ENCODE results near the gene SPATA46.
"Not testable (repeated sequence)": the region's sequence is repeated elsewhere in the genome, so short reads cannot be mapped to it uniquely, and the experiment has no call there.

The SPATA46 gene

GRCh38 chr1:162357681-162358266, 18.9 kb downstream of the SPATA46 start:
- DNase-seq (ENCODE audit: low read depth in 3 of 3): no peak

GRCh38 chr1:162353702-162354101, 23.0 kb downstream of the SPATA46 start:
- DNase-seq (ENCODE audit: low read depth in 3 of 3): no peak

GRCh38 chr1:162353078-162353477, 23.6 kb downstream of the SPATA46 start:
- DNase-seq (ENCODE audit: low read depth in 3 of 3): no peak

DNA sequence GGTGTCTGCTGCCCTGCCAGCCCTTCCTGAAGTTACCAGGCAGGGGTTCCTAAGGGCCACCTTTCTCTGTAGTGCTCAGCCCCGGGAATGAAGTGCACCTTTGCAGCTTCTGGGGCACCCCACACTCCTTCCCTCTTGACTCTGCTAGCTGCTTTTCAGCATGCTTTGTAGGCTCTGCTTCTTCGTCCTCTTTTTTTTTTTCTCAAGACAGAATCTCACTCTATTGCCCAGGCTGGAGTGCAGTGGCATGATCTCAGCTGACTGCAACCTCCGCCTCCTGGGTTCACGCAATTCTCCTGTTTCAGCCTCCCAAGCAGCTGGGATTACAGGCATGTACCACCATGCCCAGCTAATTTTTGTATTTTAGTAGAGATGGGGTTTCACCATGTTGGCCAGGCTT, 24.8 kb downstream of the SPATA46 start:
- not testable (repeated sequence) for DNase-seq (ENCODE audit: low read depth in 3 of 3)

- DNase-seq (ENCODE audit: low read depth in 3 of 3): no peak
Measured at GRCh38 chr1:162351246-162351842, 25.3 kb downstream of the SPATA46 start.

DNA sequence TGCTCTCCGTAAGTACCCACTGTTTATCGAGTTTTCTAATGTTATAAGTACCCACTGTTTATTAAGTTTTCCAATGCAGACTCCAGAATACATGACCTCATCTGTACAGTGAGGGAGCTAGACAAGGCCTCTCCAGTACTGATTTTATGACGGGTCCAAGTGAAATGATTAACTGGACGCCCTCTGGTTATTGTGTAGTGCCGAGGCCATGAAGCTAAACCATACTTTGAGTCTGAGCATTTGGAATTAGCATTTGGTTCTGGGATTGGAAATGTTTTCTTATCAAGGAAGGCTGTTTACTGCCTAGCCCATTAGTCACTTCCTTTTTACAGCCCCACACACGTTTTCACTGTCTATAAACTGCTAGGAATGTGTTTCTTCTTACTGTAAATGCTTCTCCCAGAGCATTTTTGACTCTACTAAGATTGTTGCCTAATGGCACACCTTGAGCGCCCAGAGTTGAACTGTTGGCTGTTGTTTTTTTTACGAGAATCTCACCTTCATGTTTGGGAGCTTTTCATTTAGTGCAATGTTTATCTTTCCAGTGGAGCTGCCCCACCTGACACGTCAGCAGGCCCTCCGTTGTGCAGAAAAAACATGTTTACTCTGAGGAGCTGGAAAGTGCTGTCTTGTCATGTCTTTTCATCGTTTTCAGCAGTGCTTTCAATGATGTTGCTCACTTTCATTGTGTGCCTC, 26.9 kb downstream of the SPATA46 start:
- DNase-seq (ENCODE audit: low read depth in 3 of 3): no peak

DNA sequence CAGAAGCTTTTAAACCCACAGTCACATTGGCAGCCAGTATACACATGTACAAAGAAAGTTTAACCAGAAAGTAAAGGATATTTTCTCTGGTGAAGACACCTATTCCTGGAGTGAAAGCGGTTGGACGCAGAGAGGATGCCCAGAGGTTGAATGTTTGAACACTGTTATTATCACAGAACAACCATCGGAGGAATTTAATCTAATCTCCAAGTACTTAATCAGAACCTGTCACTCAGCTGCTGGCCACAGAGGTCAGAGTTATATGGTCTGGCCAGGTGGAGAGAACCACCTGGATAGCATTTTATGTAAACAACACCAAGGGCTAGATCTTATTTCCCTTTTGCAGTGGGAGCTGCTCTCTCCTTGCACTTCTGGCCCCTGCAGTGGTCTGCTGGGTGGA, 29.4 kb downstream of the SPATA46 start:
- no peak for DNase-seq (ENCODE audit: low read depth in 3 of 3)

DNA sequence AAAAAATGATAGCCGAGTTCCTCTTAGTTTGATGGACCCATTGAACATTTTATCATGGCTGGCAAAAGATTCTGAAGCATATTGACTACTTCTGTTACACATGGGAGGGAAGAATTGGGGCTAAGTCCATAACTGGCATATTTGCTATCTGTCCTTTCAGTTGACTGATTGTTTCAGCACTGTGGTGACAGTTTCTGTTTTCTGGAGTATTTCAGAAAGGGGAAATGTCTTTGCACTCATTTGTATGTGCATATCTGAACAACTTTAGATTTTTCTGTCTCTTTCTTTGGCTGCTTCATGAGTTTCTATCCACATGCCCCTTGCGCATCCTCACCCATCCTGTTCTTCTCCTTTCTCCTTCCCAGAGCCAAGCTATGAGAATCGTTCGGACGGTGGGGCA, 33.2 kb downstream of the SPATA46 start:
- no peak for DNase-seq (ENCODE audit: low read depth in 3 of 3)

DNA sequence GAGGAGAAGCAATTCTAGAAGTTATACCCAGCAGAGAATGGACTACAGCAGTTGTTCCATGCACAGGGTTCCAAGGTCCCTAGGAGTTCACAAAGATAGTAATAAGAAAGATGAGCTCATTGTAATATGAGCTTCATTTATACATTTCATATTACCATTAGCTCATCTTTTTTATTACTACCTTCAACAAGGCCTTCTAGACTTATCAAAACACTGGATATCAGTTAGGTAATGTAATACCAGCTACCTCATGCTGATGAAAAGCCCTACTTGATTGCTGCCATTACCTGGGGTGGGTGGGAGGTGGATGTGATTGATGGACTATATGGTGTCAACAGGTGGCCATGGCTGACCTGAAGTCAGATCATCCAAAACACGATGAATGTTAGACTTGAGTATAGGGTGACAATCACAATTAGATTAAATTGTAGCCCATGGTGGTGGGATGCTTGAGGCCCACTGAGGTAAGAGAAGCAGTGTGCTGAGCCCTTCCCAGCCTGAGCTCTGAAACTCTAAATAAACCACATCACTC, 34.1 kb downstream of the SPATA46 start:
- DNase-seq (ENCODE audit: low read depth in 3 of 3): no peak

DNA sequence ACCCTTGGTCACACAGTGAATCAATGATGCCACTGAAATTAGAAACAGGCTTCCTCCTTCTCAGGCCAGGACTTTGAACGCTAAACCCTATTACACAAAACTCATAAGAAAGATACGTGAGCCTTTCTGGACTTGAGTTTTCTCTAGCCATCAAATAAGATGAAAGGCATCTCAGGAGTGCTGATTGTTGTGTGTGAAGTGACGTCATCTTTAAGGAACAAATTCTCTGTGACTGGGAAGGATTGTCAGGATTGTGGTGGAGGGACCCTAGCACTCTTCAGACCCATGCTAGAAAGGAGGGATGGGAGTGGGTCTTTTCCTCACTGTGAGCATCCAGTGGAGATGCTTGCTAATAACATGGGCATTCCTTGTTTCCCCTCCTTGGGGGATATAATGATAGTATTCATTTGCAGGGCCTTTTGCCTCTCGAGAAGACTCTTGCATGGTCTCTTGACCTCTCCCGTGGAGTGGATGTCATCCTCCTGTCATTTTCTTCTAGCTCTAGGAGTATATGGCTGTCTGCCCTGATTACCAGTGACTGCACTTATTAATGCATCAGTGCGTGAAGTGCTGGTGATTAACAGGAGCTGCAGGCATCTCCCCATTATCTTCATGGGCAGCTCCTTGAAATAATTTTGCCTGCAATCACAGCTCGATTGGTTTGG, 39.9 kb downstream of the SPATA46 start:
- no peak for DNase-seq (ENCODE audit: low read depth in 3 of 3)

DNA sequence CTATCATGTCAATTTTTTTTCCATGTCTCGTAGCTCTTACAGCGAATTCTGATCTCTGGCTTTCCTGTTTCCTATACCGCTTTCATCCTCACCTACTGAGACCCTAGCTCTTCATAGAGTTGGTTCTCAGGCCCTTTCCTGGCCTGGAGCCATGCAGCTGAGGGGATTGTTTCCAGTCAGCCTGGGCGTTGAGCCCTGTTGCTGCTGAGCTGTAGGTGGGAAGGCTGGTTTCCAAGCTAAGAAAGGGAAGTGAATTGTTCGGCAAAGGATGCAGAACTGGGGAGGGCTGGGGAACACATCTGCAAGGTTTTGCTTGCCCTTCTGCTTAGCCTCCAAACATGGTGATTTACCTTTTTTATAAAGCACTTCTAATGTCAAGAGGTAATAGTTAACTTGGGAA, 41.5 kb downstream of the SPATA46 start:
- no peak for DNase-seq (ENCODE audit: low read depth in 3 of 3)

- no peak for DNase-seq (ENCODE audit: low read depth in 3 of 3)
Measured at GRCh38 chr1:162333991-162334390, 42.7 kb downstream of the SPATA46 start.

DNA sequence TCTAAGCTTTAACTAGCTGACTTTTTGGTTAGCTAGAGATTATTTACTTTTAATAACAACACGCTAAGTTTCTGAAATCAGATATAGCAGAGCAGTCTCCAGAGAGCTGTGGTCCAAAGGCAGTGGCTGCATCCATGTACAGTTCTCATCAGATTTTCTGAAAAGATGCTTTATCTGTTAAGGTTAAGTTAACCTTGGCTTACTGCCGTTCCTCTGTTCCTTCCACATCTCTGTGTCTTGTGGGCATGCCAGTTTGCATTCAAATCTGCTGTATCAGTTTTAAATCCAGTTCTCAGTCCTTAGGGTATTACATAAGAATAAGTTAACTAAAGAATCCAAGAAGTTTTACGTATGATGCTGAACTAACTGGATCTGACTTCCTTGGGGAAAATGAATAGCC, 46.8 kb downstream of the SPATA46 start:
- no peak for DNase-seq (ENCODE audit: low read depth in 3 of 3)

DNA sequence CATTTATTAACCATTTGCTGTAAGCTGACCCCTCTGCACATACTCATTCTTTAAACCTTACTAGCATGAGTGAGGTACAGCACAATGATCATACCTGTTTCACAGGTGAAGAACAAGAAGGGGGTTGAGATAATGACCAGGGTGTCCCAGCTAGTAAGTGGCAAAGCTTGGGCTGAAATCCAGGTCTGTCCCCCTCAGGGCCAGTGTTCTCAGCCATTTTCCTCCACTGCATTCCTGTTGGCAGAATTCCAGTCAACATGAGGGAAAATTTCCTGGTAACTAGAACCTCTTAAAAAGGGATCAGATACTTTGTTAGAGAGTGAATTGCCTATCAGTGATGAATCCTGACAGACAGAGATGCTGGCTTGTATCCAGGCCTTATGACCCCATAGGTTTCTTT, 48.1 kb downstream of the SPATA46 start:
- DNase-seq (ENCODE audit: low read depth in 3 of 3): no peak

DNA sequence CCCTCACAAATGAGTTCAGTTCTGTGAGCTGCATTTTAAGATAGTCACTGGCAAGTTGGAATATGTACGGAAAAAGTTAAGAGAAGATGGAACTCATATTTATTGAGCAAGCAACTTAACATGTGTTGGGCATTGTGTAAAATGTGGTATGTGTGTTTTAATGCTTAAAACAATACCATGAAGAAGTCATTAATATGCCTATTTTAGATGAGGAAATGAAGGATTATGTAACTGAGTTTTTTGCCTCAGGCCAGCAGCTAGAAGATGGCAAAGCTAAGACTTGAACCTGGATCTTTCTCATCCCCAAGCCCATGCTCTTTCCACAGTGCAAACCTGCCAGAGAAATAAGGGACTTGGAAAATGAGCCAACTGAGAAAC, 48.9 kb downstream of the SPATA46 start:
- no peak for DNase-seq (ENCODE audit: low read depth in 3 of 3)

DNA sequence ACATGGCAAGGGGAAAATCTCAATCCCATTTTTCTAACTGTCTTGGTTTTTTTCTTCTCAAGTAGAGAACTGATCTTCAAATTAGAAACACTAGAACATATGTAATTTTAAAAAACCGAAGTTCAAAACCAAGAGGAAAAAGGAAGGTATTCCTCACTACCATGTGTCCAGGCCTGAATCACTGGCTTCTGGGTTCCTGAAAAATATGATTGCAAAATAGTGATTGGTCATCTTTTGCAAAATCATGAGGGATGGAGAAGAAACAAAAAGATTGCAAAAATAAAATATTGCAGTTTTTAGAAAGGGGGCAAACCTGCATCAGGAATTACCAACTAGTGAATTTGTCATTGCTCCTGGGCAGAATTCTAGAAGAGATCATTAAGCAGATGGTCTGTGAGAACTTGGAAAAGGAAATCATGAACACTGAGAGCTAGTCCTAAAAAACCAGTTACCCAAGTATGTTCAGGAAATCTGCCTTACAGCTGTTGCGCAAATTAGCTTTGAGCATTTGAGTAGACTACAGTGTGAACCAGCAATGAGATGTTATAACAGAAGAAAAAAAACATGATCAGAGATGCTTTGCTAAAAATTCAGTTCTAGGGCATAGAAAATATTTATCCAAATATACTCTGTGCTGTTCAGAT, 49.4 kb downstream of the SPATA46 start:
- DNase-seq (ENCODE audit: low read depth in 3 of 3): no peak

- DNase-seq (ENCODE audit: low read depth in 3 of 3): no peak
Measured at GRCh38 chr1:162326559-162326958, 50.1 kb downstream of the SPATA46 start.

DNA sequence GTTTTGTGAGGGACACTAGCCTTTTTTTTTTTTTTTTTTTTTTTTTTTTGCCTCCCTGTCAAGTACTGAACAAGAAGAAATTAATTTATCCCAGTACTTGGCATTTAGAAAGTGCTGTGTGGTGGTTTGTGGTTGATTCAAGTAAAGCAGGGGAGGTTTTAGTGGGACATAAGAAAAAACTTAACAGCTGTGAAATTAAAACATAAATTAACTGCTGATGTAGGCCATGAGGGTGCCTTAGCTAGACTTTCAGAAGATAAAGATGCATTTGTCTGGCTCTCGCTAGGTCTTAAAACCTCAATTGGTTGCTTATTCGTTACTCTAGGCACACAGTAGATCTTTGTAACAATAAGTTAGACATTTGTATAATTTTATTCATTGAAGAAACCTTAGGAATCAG, 52.3 kb downstream of the SPATA46 start:
- no peak for DNase-seq (ENCODE audit: low read depth in 3 of 3)

Data from stimulated activated CD4-positive, alpha-beta T cell treated with anti-CD3 and anti-CD28 coated beads, TNF-alpha, amount 100 ng/mL, for 48 hours (primary cell).